ENCODE data around the gene BTBD9.

GRCh38 chr6:38350942-38351341 is 288.8 kb downstream of the BTBD9 start:
- TF ChIP-seq CTCF (IDR thresholded peaks at IDR 0.05) = no peak
- no peak for TF ChIP-seq POLR2A (IDR thresholded peaks at IDR 0.05)
